BLaER1 (cell line): ENCODE measurements around the gene PDIA4.

Source experiments
- H3K27ac ChIP-seq: shearing (Covaris generic); formaldehyde crosslinking; 2 replicates; pipeline ENCODE4 v1.8.1; 2022
- H3K27me3 ChIP-seq: shearing (Covaris generic); formaldehyde crosslinking; 2 replicates; pipeline ENCODE4 v1.8.1; 2022
- H3K36me3 ChIP-seq: shearing (Covaris generic); formaldehyde crosslinking; 2 replicates; pipeline ENCODE4 v1.8.1; 2022
- H3K4me1 ChIP-seq: shearing (Covaris generic); formaldehyde crosslinking; 2 replicates; pipeline ENCODE4 v1.8.1; 2022
- H3K4me2 ChIP-seq: shearing (Covaris generic); formaldehyde crosslinking; 2 replicates; pipeline ENCODE4 v1.8.1; 2022
- H3K4me3 ChIP-seq: shearing (Covaris generic); formaldehyde crosslinking; 2 replicates; pipeline ENCODE4 v1.8.1; 2022
- H3K9ac ChIP-seq: shearing (Covaris generic); formaldehyde crosslinking; 2 replicates; pipeline ENCODE4 v1.8.1; 2022
- H3K9me3 ChIP-seq: shearing (Covaris generic); formaldehyde crosslinking; 2 replicates; pipeline ENCODE4 v1.8.1; 2022
- H4K20me1 ChIP-seq: shearing (Covaris generic); formaldehyde crosslinking; 2 replicates; pipeline ENCODE4 v1.8.1; 2022
- Cebpa-rat ChIP-seq: shearing (Covaris generic); IDR thresholded peaks from 2 replicates; pipeline ENCODE4 v1.8.1; 2022

The PDIA4 gene

DNA sequence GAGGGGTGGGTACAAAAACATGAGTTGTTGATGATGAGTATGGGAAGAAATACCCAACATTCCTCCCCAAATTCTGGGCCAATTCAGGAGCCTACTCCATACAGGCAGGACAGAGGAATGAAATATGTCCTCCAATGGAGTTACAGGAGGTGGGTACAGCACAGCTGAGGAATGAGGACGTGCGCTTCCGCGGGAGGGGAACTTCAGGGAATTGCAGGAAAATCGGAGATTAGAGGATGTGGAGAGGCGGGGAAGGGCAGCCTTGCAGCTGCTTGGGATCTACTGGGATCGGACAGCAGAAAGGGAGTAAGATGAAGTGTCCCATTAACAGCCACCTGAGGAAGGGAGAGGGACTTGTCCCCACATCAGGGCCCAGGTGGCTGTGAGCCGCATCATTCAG, 50.2 kb downstream of the PDIA4 start:
- Histone ChIP-seq H3K4me2 (no peak overlapping the region), H3K36me3 (no peaks in the 10 kb centered on the region), H3K27me3 (peaks cover 9% of the 10 kb centered on the region), H3K9ac (no peak overlapping the region), H3K4me3 (no peak overlapping the region), H3K4me1 (peaks cover 5% of the 10 kb centered on the region), H4K20me1 (no peaks in the 10 kb centered on the region), H3K9me3 (no peaks in the 10 kb centered on the region), H3K27ac (no peak overlapping the region)
- TF ChIP-seq Cebpa-rat, result no peak

DNA sequence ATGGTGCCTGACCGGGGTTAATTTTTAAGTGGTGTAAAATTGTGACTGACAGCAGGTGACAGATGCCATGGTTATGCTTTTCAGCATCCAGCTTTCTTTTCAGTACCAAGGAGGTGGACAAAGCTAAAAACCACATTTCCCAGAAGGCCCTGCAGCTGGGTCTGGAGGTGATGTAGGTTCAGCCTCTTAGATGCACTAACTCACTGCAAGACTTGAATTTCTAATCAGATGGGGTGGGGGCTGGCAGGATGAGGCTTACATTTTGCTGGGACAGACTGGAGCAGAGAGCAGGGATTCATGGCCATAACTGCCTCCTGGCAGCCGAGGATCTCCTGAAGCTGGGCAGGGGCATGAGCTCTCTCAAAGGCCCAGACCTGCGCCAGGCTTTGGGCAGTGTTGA, 52.4 kb downstream of the PDIA4 start:
- no peak overlapping the region for H3K27ac ChIP-seq

DNA sequence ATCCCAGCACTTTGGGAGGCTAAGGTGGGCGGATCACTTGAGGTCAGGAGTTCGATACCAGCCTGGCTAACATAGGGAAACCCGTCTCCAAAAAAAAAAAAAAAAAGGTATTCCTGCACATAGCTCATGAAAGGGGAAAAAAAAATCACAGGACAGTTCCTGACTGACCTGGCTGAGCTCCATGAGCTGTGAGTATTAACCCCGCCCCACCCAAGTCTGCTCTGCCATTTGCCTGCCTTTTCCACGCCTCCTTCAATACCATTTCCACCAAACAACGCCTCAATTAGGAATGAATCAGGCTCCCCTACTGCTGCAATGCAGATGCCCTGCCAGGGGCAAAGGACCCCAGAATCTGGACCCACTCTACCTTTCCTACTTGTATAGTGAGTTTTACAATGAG, 55.0 kb downstream of the PDIA4 start:
- H3K9me3 ChIP-seq, result no peaks in the 10 kb centered on the region
- no peak overlapping the region for H3K4me2 ChIP-seq
- H4K20me1 ChIP-seq, result no peaks in the 10 kb centered on the region
- H3K9ac ChIP-seq, result no peak overlapping the region
- H3K27ac ChIP-seq, result no peak overlapping the region
- TF ChIP-seq Cebpa-rat, result no peak
- no peaks in the 10 kb centered on the region for H3K36me3 ChIP-seq
- no peaks in the 10 kb centered on the region for H3K27me3 ChIP-seq
- no peak overlapping the region for H3K4me3 ChIP-seq
- H3K4me1 ChIP-seq, result no peaks in the 10 kb centered on the region

More for the DNA sequence above, 52.4 kb downstream of the PDIA4 start:
- Histone ChIP-seq H3K9me3 (no peaks in the 10 kb centered on the region), H3K4me3 (no peak overlapping the region), H3K36me3 (no peaks in the 10 kb centered on the region), H3K4me1 (no peaks in the 10 kb centered on the region), H3K27me3 (no peaks in the 10 kb centered on the region), H3K4me2 (no peak overlapping the region), H4K20me1 (no peaks in the 10 kb centered on the region), H3K9ac (no peak overlapping the region)
- no peak for TF ChIP-seq Cebpa-rat

DNA sequence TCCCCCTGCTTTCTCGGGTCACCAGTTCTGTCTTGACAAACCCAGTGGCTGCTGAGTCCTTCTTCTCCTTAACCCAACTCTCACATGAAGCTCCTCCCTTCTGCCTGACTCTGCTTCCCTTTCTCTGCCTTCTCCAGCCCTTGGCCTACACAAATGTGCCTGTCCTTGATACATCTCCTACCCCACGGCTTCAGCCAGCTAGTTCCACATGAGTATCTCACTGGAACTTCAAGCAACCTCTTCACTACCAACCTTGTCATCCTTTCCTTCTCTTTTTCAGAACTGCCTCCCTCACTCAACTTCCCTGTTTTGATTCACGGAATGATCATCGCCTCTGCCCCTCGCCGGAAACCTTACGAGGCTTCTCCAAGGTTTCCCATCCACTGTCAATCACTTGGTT, 55.9 kb downstream of the PDIA4 start:
- no peak for TF ChIP-seq Cebpa-rat
- 0 out of 2 replicates have a peak, but pooled peaks cover 2% of the 10 kb centered on the region for H3K4me1 ChIP-seq

DNA sequence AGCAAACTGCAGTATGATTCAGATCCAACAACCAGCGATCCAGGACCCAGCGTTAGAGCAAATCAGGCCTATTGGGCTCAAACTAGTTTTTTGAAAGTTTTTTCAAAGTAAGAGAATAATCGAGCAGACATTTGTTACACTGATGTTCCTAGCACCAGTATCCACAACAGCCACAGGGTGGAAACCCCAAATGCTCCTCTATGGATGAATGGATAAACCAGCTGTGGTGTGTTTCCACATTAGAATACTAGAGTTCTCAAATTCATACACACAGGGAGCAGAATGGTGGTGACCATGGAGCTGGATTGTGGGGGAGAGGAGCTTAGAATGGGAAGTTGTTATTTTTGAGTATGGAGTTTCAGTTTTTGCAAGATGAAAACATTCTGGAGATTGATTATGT, 60.7 kb downstream of the PDIA4 start:
- no peak for TF ChIP-seq Cebpa-rat
- peaks cover 27% of the 10 kb centered on the region for H3K4me1 ChIP-seq
- H3K27ac ChIP-seq, result no peak overlapping the region
- H3K27me3 ChIP-seq, result no peaks in the 10 kb centered on the region
- no peak overlapping the region; the same call in 1 of the 2 replicates for H3K4me2 ChIP-seq
- no peak overlapping the region for H3K9ac ChIP-seq
- H3K36me3 ChIP-seq, result no peaks in the 10 kb centered on the region
- H4K20me1 ChIP-seq, result no peaks in the 10 kb centered on the region
- H3K4me3 ChIP-seq, result no peak overlapping the region
- no peaks in the 10 kb centered on the region for H3K9me3 ChIP-seq

More for the DNA sequence above, 55.9 kb downstream of the PDIA4 start:
- H3K9ac ChIP-seq, result no peak overlapping the region
- H3K9me3 ChIP-seq, result no peaks in the 10 kb centered on the region
- H3K4me3 ChIP-seq, result no peak overlapping the region
- H4K20me1 ChIP-seq, result no peaks in the 10 kb centered on the region
- H3K36me3 ChIP-seq, result no peaks in the 10 kb centered on the region
- no peak overlapping the region for H3K4me2 ChIP-seq
- no peak overlapping the region for H3K27ac ChIP-seq
- H3K27me3 ChIP-seq, result no peaks in the 10 kb centered on the region

DNA sequence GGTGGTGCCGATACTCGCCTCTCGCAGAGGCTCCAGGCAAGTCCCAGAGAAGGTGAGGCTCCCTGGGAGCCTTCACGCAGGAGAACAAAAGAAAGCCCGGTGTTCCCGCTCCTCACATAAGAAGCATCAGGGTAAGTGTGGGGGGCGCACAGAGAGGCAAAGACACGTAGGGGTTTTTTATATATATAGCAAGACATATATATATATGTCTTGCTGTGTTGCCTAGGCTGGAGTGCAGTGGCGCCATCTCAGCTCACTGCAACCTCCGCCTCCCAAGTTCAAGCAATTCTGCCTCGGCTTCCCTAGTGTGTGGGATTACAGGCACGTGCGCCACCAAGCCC, 61.3 kb downstream of the PDIA4 start:
- Histone ChIP-seq H3K27me3 (no peaks in the 10 kb centered on the region), H3K27ac (no peak overlapping the region), H3K9ac (peak overlapping the region; percentile 43; the same call in 1 of the 2 replicates), H3K36me3 (no peaks in the 10 kb centered on the region), H3K4me3 (peak overlapping the region; percentile 62), H3K9me3 (no peaks in the 10 kb centered on the region), H3K4me2 (peak overlapping the region; percentile 71), H4K20me1 (no peaks in the 10 kb centered on the region), H3K4me1 (peaks cover 31% of the 10 kb centered on the region)
- TF ChIP-seq Cebpa-rat, result no peak

DNA sequence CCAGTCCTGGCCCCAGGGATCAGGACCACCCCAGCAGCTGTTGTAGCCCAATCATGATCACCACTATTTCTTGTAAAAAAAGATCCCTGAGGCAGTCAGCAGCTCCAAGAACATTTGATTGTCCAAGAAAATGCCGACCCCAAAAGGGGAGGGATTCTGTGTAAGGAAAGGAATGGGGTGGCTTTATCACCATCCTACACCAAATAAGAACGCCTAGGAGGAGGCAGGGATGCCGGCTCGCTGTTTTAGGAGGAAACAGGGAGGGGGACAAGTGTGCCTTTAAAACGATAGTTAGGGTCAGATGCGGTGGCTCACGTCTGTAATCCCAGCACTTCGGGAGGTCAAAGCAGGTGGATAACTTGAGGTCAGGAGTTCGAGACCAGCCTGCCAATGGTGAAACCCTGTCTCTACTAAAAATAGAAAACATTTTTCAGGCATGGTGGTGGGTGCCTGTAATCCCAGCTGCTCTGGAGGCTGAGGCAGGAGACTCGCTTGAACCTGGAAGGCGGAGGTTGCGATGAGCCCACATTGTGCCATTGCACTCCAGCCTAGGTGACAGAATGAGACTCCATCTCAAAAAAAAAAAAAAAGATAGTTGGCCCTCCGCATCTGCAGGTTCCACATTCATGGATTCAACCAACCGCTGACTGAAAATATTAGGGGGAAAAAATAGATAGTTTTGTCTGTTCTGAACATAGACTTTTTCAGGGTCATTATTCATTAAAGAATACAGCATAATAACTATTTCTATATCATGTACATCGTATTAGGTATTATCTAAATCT, 63.6 kb downstream of the PDIA4 start:
- Histone ChIP-seq H3K9ac (peak overlapping the region; percentile 79), H3K4me1 (peaks cover 31% of the 10 kb centered on the region), H3K4me2 (peak overlapping the region; percentile 91), H3K4me3 (peak overlapping the region; percentile 71), H3K27ac (peak overlapping the region; percentile 60; the same call in 1 of the 2 replicates), H4K20me1 (no peaks in the 10 kb centered on the region), H3K9me3 (no peaks in the 10 kb centered on the region), H3K36me3 (no peaks in the 10 kb centered on the region), H3K27me3 (no peaks in the 10 kb centered on the region)
- TF ChIP-seq Cebpa-rat, result no peak

DNA sequence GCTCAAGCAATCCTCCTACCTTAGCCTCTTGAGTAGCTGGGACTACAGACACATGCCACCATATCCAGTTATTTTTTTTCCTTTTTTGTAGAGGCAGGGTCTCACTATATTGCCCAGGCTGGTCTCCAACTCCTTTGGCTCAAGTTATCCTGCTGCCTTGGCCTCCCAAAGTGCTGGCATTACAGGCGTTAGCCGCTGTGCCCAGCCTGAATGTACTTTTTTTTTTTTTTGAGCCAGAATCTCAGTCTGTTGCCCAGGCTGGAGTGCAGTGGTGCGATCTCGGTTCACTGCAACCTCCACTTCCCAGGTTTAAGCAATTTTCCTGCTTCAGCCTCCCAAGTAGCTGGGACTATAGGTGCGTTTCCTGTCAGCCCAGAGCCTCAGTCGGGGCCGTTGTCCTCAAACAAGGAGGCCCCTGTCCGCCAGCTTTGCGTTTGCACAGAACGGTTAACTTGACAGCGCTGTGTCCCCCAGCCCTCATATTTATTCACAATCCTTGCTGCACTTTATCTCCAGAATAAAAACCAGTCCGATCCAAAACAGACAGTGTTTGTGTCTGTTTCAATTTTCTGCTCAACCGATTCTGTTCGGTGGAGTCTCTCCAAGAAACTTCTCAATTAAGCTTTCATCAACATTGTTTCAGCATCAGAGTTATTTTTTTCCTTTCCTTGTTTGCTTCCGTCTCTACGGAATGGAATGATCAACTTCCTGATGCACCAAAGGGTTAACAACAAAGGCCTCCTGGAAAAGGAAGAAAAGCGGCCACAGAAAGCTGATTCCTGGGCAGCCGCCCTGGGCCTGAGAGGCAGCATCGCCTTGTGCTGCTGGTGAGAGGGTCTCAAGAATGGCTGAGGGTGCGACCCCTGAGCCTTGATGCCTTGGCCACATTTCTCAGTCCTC, 64.5 kb downstream of the PDIA4 start:
- H4K20me1 ChIP-seq, result no peaks in the 10 kb centered on the region
- peak overlapping the region; percentile 71 for H3K4me3 ChIP-seq
- peaks cover 31% of the 10 kb centered on the region for H3K4me1 ChIP-seq
- H3K4me2 ChIP-seq, result peak overlapping the region; percentile 91
- peak overlapping the region; percentile 60; the same call in 1 of the 2 replicates for H3K27ac ChIP-seq
- peak overlapping the region; percentile 79 for H3K9ac ChIP-seq
- TF ChIP-seq Cebpa-rat, result no peak
- no peaks in the 10 kb centered on the region for H3K9me3 ChIP-seq
- no peaks in the 10 kb centered on the region for H3K27me3 ChIP-seq
- H3K36me3 ChIP-seq, result no peaks in the 10 kb centered on the region

DNA sequence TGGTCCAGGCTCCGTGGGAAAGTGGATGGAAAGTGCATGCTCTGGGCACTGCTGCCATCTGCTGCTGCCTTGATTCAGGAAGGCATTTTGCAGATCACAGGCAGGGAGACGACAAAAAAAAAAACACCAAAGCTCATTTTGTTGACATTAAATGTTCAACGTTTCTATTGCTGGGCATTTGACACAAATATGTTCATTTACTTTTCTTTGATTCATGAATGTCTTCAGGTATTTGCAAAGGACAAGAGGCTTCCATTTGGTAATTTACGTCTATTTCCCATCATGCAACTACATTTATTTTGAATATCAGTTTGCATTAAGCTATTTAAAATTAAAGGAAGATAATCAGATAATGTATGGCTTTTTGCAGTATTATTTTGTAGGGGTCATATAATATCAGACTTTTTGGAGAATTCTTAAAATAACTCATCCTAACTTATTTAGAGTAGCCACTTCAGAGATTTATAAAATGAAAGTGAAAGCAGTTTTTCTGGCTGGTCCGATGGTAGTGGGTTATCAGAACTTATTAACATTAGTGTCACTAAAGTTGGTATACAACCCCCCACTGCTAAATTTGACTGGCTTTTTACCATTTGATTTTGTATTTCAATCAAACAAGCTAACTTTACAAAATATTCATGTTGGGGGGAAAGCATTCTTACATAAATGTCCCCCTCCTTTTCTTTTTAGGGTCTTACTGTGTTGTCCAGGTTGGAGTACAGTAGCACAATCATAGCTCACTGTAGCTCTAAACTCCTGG, 65.3 kb downstream of the PDIA4 start:
- Histone ChIP-seq H3K27ac (peak overlapping the region; percentile 91), H3K36me3 (no peaks in the 10 kb centered on the region), H3K9ac (peak overlapping the region; percentile 79), H3K4me2 (peak overlapping the region; percentile 91), H3K9me3 (no peaks in the 10 kb centered on the region), H4K20me1 (no peaks in the 10 kb centered on the region), H3K4me1 (peaks cover 31% of the 10 kb centered on the region), H3K4me3 (peak overlapping the region; percentile 71), H3K27me3 (no peaks in the 10 kb centered on the region)
- no peak for TF ChIP-seq Cebpa-rat
